Nephron (organoid): Measurements from ENCODE around the gene ILF2.
"Not testable (repeated sequence)": the region's sequence is repeated elsewhere in the genome, so short reads cannot be mapped to it uniquely, and the experiment has no call there.

ENCODE experiments used
- H3K27ac Mint-ChIP-seq, 3 experiments: 2 replicates each; pipeline ENCODE4 v1.8.0; 2020; ENCODE audit warnings: mixed read lengths in 3 of 3, mild to moderate bottlenecking in 2 of 3, moderate library complexity in 1 of 3
- H3K27me3 Mint-ChIP-seq: 2 replicates; pipeline ENCODE4 v1.8.0; 2021; ENCODE audit warnings: low read depth, mild to moderate bottlenecking, moderate library complexity, mixed read lengths
- H3K36me3 Mint-ChIP-seq: 2 replicates; pipeline ENCODE4 v1.8.0; 2020; ENCODE audit warnings: low read depth, mixed read lengths
- H3K4me1 Mint-ChIP-seq: 2 replicates; pipeline ENCODE4 v1.8.0; 2020; ENCODE audit warnings: mixed read lengths
- H3K4me3 Mint-ChIP-seq, 3 experiments: 2 replicates each; pipeline ENCODE4 v1.8.0; 2020; ENCODE audit warnings: mild to moderate bottlenecking in 3 of 3, mixed read lengths in 3 of 3, moderate library complexity in 2 of 3
- H3K9me3 Mint-ChIP-seq: 2 replicates; pipeline ENCODE4 v1.8.0; 2020; ENCODE audit warnings: mixed read lengths
- CTCF ChIP-seq, 3 experiments: fragments of 200-600 bp; sonication (generic); IDR thresholded peaks; one replicate each; pipeline ENCODE4 v1.5.0; 2021; ENCODE audit warnings: antibody characterized with exemption in 3 of 3; ENCODE audit not compliant: unreplicated experiment in 3 of 3

The ILF2 gene

GRCh38 chr1:153643100-153643499 is 27.7 kb downstream of the ILF2 start:
- H3K27me3 Mint-ChIP-seq: no peaks in the 10 kb centered on the region
- peaks cover 74% of the 10 kb centered on the region for H3K36me3 Mint-ChIP-seq
- peak overlapping the region in 1 of 3 experiments; percentile 21 for H3K27ac Mint-ChIP-seq
- no peak overlapping the region for H3K4me3 Mint-ChIP-seq
- peaks cover under 1% of the 10 kb centered on the region for H3K4me1 Mint-ChIP-seq
- TF ChIP-seq CTCF (IDR thresholded peaks at IDR 0.05; ENCODE audit: unreplicated experiment in 3 of 3): no peak
- H3K9me3 Mint-ChIP-seq: no peaks in the 10 kb centered on the region

GRCh38 chr1:153642161-153642560 is 28.6 kb downstream of the ILF2 start:
- peaks cover 8% of the 10 kb centered on the region for H3K4me1 Mint-ChIP-seq
- peaks cover 78% of the 10 kb centered on the region for H3K36me3 Mint-ChIP-seq
- H3K27me3 Mint-ChIP-seq: no peaks in the 10 kb centered on the region
- no peaks in the 10 kb centered on the region for H3K9me3 Mint-ChIP-seq
- no peak overlapping the region for H3K27ac Mint-ChIP-seq
- no peak overlapping the region for H3K4me3 Mint-ChIP-seq
- no peak for TF ChIP-seq CTCF (IDR thresholded peaks at IDR 0.05; ENCODE audit: unreplicated experiment in 3 of 3)

- no peak overlapping the region for H3K4me3 Mint-ChIP-seq
- no peak for TF ChIP-seq CTCF (IDR thresholded peaks at IDR 0.05; ENCODE audit: unreplicated experiment in 3 of 3)
- H3K4me1 Mint-ChIP-seq: peaks cover 17% of the 10 kb centered on the region
- peak overlapping the region in 2 of 3 experiments; percentile 8 to 15 for H3K27ac Mint-ChIP-seq
- H3K9me3 Mint-ChIP-seq: no peaks in the 10 kb centered on the region
- H3K36me3 Mint-ChIP-seq: peaks cover 81% of the 10 kb centered on the region
- no peaks in the 10 kb centered on the region for H3K27me3 Mint-ChIP-seq
These were observed 29.9 kb downstream of the ILF2 start for GRCh38 chr1:153640861-153641260.

- peak overlapping the region in 1 of 3 experiments; percentile 8 for H3K27ac Mint-ChIP-seq
- not testable (repeated sequence) for H3K27me3 Mint-ChIP-seq, H3K9me3 Mint-ChIP-seq, H3K4me3 Mint-ChIP-seq
- H3K4me1 Mint-ChIP-seq: peaks cover 19% of the 10 kb centered on the region
- peaks cover 78% of the 10 kb centered on the region for H3K36me3 Mint-ChIP-seq
These were observed 30.6 kb downstream of the ILF2 start for GRCh38 chr1:153640213-153640612.

GRCh38 chr1:153639280-153639679 is 31.5 kb downstream of the ILF2 start:
- H3K9me3 Mint-ChIP-seq: no peaks in the 10 kb centered on the region
- peaks cover 28% of the 10 kb centered on the region for H3K4me1 Mint-ChIP-seq
- no peak overlapping the region for H3K27ac Mint-ChIP-seq
- TF ChIP-seq CTCF (IDR thresholded peaks at IDR 0.05; ENCODE audit: unreplicated experiment in 3 of 3): no peak
- H3K36me3 Mint-ChIP-seq: peaks cover 76% of the 10 kb centered on the region
- H3K27me3 Mint-ChIP-seq: no peaks in the 10 kb centered on the region
- no peak overlapping the region for H3K4me3 Mint-ChIP-seq

GRCh38 chr1:153638261-153638660 is 32.5 kb downstream of the ILF2 start:
- Mint-ChIP-seq H3K9me3 (no peaks in the 10 kb centered on the region), H3K4me3 (no peak overlapping the region), H3K4me1 (peaks cover 38% of the 10 kb centered on the region), H3K27me3 (no peaks in the 10 kb centered on the region), H3K36me3 (peaks cover 72% of the 10 kb centered on the region), H3K27ac (peak overlapping the region in 1 of 3 experiments; percentile 23)
- TF ChIP-seq CTCF (IDR thresholded peaks at IDR 0.05; ENCODE audit: unreplicated experiment in 3 of 3): no peak
